ENCODE data around the gene CFAP410.
A peak's percentile ranks its signal among the peaks of the same experiment; 100 is the strongest.

CFAP410 gene

GRCh38 chr21:44338971-44339910, at the start of gene CFAP410:
CFAP410 (minus strand) TSS chr21:44339390; CDS start chr21:44339194, 196 bp downstream.
- DNase-seq: peak; percentile 88

DNA sequence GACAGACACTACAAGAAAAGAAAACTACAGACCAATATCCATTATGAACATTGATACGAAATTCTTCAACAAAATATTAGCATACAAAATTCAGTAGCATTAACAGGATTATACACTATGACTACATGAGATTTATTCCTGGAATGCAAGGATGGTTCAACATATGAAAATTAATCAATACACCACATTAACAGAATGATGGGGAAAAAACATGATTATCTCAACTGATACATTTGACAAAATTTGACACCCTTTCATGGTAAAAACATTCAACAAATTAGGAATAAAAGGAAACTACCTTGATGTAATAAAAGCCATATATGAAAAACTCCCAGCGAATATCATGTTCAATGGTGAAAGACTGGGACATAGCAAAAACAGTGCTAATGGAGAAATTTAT, 45.8 kb upstream of the CFAP410 start:
- no peak for DNase-seq

GRCh38 chr21:44383216-44383615, 44.0 kb upstream of the CFAP410 start:
- no peak for DNase-seq

GRCh38 chr21:44382536-44382935, 43.3 kb upstream of the CFAP410 start:
- DNase-seq: no peak

DNA sequence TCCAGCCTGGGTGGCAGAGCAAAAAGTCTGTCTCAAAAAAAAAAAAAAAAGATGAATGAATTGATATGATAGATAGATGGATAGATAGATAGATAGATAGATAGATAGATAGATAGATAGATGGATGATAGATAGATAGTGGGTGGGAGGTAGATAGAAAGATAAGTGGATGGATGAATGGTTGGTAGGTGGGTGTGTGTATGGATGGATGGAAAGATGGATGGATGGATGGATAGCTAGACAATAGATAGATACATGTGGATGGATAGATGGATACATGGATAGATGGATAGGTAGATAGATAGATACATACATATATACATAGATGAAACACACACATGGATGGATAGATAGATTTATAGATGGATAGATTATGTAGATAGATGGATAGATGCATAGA, 42.7 kb upstream of the CFAP410 start:
- DNase-seq: no peak

DNA sequence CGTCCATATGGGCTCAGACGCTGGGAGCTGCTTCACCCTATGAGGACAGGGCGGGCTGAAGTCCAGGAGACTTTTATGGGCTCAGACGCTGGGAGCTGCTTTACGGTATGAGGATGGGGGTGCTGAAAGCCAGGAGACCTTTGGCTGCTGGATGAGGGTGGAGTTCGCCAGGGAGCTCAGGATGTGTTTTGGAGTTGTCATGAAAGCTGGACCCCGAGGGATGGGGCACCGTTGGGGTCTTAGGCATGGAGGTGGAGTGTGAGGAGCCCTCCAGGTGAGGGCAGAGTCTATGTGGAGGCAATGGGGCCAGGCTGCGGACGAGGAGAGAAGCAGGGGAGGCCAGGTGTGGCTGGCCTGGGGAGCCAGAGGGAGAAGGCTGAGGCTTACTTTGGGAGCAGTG, 41.7 kb upstream of the CFAP410 start:
- no peak for DNase-seq

DNA sequence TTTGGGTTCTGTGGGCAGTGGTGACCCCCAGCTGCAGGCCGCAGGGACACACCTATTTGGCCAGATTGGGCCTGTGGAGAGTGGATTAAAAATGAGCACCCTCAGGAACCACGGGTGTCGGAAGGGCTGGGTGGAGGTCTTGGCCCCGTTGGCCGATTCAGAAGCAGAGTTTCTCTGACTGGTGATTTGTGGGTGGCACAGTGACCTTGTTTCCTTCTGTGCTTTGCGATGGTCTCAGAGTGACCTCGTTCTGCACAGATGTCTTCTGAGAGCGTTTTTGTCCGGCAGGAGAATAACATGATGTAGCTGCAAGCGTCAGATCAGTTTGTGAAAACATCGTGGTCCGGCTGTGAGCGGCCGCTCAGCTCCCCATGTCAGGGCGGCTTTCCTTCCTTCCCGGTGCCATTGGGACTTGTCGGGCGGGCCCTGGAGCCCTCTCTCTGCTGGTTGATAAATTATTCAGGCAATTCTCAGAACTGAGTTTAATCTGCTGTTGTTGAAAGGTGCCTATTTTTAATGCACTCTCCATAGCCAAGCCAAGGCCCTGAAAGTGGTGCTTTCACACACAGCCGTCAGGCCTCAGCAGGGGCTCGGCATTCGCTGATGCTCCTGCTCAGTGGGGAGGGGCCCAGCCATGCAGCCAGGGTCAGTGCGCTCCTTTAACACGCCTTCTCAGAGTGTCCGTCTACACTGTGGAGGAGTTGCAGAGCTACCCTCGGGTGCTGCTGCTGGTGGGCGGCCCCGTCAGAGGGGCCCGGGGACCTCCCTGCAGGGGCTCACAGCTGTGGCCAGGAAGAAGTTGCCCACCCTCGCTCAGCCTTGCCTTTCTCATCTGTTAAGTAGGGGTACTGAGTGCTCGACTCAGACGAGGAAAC, 41.0 kb upstream of the CFAP410 start:
- no peak for DNase-seq

DNA sequence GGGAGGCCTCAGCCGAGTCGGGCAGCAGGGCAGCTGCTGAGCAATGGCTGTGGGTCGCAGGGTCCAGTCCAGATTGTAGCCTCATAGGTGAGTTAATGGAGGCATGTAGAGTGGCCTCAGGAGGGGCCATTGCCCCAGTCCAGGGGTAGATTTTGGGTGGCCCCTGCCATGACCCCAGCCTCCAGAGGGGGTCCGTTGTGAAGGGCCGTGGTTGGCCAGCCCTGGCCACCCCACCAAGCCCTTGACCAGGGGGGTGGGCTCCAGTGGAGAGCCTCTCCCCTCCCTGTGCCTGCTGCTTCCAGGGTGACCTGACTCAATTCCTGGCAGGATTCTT, 40.3 kb upstream of the CFAP410 start:
- DNase-seq: no peak

DNA sequence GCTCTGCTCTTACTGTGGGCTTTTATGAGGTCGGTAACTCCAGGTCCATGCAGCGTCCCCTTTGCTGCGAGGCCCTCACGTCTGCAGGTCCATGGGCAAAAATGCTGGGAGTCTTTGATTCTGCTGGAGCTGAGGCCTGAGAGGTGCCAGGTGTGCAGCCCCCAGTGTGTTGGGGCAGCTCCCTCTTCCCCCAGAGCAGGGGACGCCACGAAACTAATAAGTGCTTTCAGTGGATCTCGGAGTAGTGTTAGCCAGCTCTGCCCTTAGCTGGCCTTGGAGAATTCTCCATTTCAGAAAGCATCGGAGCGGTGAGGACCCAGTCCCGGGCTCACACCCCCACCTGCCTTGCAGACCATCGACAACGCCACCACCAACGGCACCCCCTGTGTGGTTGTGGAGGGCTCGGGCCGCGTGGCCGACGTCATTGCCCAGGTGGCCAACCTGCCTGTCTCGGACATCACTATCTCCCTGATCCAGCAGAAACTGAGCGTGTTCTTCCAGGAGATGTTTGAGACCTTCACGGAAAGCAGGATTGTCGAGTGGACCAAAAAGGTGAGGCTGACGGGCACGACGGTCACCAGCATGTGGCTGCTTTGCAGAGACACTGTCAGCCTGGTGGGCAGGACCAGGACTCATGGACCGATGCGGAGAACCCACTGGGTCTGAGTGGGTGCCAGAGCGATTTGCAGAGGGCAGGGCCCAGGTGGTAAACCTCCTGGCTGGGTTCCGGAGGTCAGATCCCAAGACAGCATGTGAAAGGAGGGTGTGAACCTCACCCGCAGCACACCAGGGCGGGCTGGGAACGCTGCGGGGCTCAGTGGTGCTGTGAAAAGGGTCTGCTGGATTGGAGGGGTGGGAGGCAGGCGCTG, 39.7 kb upstream of the CFAP410 start:
- DNase-seq: no peak

- DNase-seq: no peak
These were observed 38.9 kb upstream of the CFAP410 start for GRCh38 chr21:44377922-44378645.

- no peak for DNase-seq
These were observed 38.2 kb upstream of the CFAP410 start for GRCh38 chr21:44377201-44377921.

DNA sequence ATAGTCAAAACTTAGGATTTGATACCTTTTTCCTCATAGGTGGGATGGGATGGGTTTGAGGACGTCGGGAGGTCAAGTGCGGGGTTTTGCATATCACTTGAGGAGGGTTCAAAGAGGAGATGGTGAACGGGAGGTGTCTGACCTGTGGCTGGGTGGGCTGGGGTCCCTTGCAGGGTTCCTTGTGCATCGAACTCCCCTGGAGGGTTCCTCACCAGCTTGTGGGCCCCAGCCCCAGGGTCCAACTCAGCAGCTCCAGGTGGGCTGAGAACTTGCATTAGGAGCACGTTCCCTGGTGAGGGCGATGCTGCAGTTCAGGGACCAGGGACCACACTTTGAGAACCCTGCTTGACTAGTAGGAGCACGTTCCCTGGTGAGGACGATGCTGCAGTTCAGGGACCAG, 37.4 kb upstream of the CFAP410 start:
- DNase-seq: no peak

DNA sequence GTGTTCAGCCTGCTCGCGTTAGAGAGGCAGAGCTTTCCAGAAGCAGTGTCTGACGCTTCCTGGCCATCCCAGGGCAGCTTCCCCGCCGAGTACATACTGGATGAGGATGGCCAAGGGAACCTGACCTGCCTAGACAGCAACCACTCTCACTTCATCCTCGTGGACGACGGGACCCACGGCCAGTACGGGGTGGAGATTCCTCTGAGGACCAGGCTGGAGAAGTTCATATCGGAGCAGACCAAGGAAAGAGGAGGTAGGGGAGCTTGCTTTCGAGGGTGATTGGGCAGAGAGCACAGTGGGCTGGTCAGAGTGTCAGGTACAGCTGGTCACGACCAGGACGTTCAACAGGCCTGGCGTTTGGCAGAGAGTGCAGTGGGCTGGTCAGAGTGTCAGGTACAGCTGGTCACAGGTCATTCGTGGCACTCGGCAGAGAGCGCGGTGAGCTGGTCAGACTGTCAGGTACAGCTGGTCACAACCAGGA, 36.6 kb upstream of the CFAP410 start:
- no peak for DNase-seq

DNA sequence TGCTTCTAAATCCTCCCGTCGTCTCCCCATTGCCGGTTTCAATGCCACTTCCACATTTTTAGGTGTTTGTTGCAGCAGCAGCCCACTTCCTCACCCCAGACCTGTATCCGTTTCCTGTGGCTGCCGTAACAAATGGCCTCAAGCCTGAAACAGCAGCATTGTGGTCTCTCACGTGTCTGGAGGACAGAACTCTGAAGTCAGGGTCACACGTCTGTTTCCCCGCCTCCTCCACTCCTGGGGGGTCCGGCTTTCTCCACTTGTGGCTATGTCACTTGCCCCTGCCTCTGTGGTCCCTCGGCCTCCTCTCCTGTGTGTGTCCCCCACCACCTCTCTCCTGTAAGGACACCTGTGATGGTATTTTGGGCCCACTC, 36.1 kb upstream of the CFAP410 start:
- DNase-seq: no peak

DNA sequence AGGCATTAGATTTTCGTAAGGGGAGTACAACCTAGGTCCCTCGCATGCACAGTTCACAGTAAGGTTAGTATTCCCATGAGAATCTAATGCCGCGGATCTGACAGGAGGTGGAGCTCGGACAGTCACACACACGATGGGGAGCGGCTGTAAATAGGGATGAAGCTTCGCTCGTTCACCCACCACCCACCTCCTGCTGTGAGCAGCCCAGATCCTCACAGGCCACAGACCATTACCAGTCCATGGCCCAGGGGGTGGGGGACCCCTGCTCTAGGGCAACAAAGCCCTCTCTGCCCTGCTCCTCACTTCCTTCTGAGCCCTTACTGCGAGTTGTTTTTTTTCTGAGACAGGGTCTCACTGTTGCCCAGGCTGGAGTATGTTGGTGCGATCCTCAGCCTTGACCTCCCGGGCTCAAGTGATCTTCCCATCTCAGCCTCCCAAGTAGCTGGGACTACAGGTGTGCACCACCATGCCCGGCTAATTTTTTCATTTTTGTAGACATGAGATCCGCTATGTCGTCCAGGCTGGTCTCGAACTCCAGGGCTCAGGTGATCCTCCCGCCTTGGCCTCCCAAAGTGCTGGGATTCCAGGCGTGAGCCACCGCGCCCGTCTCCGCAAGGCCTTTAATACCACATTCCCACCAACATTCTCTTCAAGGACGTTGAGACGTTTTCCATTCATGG, 35.6 kb upstream of the CFAP410 start:
- no peak for DNase-seq

DNA sequence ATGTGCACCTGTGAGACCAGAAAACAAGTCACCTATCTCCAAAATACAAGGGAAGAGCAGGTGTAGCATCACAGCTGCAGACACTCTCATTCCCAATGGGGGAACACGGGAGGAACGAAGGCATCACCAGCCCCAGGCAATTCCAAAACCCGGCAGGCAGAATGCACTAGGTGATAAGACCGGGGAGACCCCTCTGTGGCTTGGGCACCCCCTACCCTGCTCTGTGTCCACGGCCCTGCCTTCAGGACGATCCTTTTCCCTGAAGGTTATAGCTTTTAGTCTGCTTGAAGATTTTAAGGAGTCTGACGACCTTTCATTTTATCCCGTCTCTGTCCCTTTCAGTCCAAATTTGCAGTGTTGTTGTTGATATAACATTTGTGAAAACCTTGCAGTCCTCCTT, 33.4 kb upstream of the CFAP410 start:
- no peak for DNase-seq

DNA sequence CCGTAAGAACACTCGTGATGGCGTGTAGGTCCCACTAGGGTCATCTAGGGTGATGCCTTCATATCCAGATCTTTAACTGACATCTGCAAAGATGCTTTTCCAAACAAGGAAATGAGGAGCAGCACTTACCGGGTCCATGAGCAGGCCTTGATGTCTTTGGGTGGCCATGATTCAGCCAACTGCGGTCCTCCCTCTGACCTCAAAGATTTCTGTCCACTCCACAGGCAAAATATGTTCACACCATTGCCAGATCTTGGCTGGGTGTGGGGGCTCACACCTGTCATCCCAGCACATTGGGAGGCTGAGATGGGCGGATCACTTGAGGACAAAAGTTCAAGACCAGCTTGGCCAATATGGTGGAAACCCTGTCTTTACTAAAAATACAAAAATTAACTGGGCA, 32.4 kb upstream of the CFAP410 start:
- DNase-seq: no peak

- DNase-seq: no peak
These were observed 31.7 kb upstream of the CFAP410 start for GRCh38 chr21:44370786-44371410.

- DNase-seq: peak; percentile 6
These were observed 31.0 kb upstream of the CFAP410 start for GRCh38 chr21:44370027-44370735.

Measured in NCI-H1694 (cell line).